ENCODE data around the gene PPFIBP2.

DNA sequence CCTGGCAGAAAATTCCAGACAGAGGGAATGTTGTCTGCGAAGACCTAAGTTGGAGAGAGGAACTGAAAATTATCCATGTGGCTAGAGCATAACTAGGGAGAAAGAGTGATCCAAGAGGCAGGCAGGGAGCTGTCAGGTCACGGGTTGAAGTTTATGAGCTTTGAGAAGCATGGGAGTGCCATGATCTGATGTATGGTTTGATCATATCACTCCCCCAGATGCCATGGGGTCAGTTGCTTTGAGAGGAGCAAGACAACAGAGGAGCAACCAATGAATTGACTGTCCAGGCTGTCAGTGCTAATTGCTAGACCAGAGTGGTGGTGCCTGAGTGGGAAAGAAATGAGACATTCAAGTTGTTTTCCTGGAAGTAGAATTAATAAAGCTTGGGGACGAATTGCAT, 105.5 kb downstream of the PPFIBP2 start:
- TF ChIP-seq, protein P1, sequence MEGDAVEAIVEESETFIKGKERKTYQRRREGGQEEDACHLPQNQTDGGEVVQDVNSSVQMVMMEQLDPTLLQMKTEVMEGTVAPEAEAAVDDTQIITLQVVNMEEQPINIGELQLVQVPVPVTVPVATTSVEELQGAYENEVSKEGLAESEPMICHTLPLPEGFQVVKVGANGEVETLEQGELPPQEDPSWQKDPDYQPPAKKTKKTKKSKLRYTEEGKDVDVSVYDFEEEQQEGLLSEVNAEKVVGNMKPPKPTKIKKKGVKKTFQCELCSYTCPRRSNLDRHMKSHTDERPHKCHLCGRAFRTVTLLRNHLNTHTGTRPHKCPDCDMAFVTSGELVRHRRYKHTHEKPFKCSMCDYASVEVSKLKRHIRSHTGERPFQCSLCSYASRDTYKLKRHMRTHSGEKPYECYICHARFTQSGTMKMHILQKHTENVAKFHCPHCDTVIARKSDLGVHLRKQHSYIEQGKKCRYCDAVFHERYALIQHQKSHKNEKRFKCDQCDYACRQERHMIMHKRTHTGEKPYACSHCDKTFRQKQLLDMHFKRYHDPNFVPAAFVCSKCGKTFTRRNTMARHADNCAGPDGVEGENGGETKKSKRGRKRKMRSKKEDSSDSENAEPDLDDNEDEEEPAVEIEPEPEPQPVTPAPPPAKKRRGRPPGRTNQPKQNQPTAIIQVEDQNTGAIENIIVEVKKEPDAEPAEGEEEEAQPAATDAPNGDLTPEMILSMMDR (IDR thresholded peaks at IDR 0.05), result no peak
- TF ChIP-seq EZH2 (IDR thresholded peaks at IDR 0.05), result no peak
- TF ChIP-seq EZH2phosphoT487 (IDR thresholded peaks at IDR 0.05), result no peak

All from neural progenitor cell (in vitro differentiated cells).